Smooth muscle cell (in vitro differentiated cells): Measurements from ENCODE around the gene IRX3. TPM values are rescaled to one million over a fixed set of nuclear protein-coding genes. Genes with fewer than 3 reads are reported as not detected.

Source experiments
- DNase-seq: peaks from one replicate; lab custom pipeline; 2025; ENCODE audit not compliant: unreplicated experiment; lab: John Stamatoyannopoulos, UW
- H2AFZ ChIP-seq: fragments of 200-600 bp; sonication (generic); 2 replicates; pipeline ENCODE4 v1.6.0; 2016; ENCODE audit warnings: antibody characterized with exemption, low read depth, mild to moderate bottlenecking
- H3F3A ChIP-seq: fragments of 200-600 bp; sonication (generic); 2 replicates; pipeline ENCODE4 v1.6.0; 2017; ENCODE audit warnings: antibody characterized with exemption, low read depth
- H3K27ac ChIP-seq: fragments of 200-600 bp; sonication (generic); 2 replicates; pipeline ENCODE4 v1.5.1; 2016; ENCODE audit warnings: low read depth, mild to moderate bottlenecking
- H3K27me3 ChIP-seq: fragments of 200-600 bp; sonication (generic); 2 replicates; pipeline ENCODE4 v1.6.1; 2016; ENCODE audit warnings: low read depth, mild to moderate bottlenecking
- H3K36me3 ChIP-seq: fragments of 200-600 bp; sonication (generic); 2 replicates; pipeline ENCODE4 v1.5.1; 2016; ENCODE audit warnings: low read depth
- H3K4me1 ChIP-seq: fragments of 200-600 bp; sonication (generic); 2 replicates; pipeline ENCODE4 v1.5.1; 2016; ENCODE audit warnings: low read depth
- H3K4me2 ChIP-seq: fragments of 200-600 bp; sonication (generic); 2 replicates; pipeline ENCODE4 v1.6.0; 2016; ENCODE audit warnings: mild to moderate bottlenecking
- H3K4me3 ChIP-seq: fragments of 200-600 bp; sonication (generic); 2 replicates; pipeline ENCODE4 v1.5.1; 2016; ENCODE audit warnings: mild to moderate bottlenecking
- H3K79me2 ChIP-seq: fragments of 200-600 bp; sonication (generic); 2 replicates; pipeline ENCODE4 v1.6.0; 2016; ENCODE audit warnings: low read depth, mild to moderate bottlenecking
- H3K9ac ChIP-seq: fragments of 200-600 bp; sonication (generic); 2 replicates; pipeline ENCODE4 v1.6.0; 2016; ENCODE audit warnings: low read depth
- H3K9me3 ChIP-seq: fragments of 200-600 bp; sonication (generic); replicated peaks from 2 replicates; pipeline ENCODE4 v1.5.1; 2016; ENCODE audit warnings: low read depth
- H4K20me1 ChIP-seq: fragments of 200-600 bp; sonication (generic); 2 replicates; pipeline ENCODE4 v1.6.0; 2016; ENCODE audit warnings: low read depth
- CTCF ChIP-seq: fragments of 200-600 bp; sonication (generic); IDR thresholded peaks from 2 replicates; pipeline ENCODE4 v1.5.1; 2017; ENCODE audit warnings: borderline replicate concordance, mild to moderate bottlenecking, antibody characterized with exemption; ENCODE audit not compliant: insufficient read depth, poor library complexity, severe bottlenecking
- WGBS: methylation state at CpG from one replicate; pipeline ENCODE4 v1.1.7; 2016; ENCODE audit warnings: low lambda C conversion rate; 5-methylcytosine and 5-hydroxymethylcytosine counted together
- polyA plus RNA-seq: library from polyadenylated mRNA; unstranded; fragments of >200 nt; fragmentation: Nextera tagmentation; extraction: Ambion mirVana; gene quantifications from 2 replicates; pipeline ENCODE4 v1.2.1, GENCODE V29; 2016
- total RNA-seq: library from RNA; depleted of rRNA; stranded (reverse); fragments of >200 nt; gene quantifications from 2 replicates; pipeline ENCODE4 v1.2.3, GENCODE V29; 2014

Gene IRX3
- total and polyA plus RNA-seq, 2 experiments from 2014 or later, result 0.49 to 3.1 TPM

- Histone ChIP-seq H3K27ac (no peak overlapping the region), H3K4me3 (no peak overlapping the region), H3K9me3 (no peaks in the 10 kb centered on the region), H3K4me2 (peak overlapping the region; percentile 10), H3K4me1 (peaks cover 9% of the 10 kb centered on the region), H3K36me3 (no peaks in the 10 kb centered on the region), H3K9ac (no peak overlapping the region), H4K20me1 (no peaks in the 10 kb centered on the region), H3K27me3 (peaks cover 46% of the 10 kb centered on the region), H2AFZ (no peak overlapping the region), H3K79me2 (no peaks in the 10 kb centered on the region), H3F3A (no peaks in the 10 kb centered on the region)
- 85% methylated on average over 5 of the region's 5 CpGs for WGBS
- DNase-seq, result no peak
- no peak for TF ChIP-seq CTCF
These were observed 39.2 kb upstream of the IRX3 start for GRCh38 chr16:54325616-54326265.

- DNase-seq, result no peak
- Histone ChIP-seq H3K9ac (no peak overlapping the region), H3K4me3 (no peak overlapping the region), H3K27ac (no peak overlapping the region), H3K36me3 (no peaks in the 10 kb centered on the region), H3K9me3 (no peaks in the 10 kb centered on the region), H2AFZ (no peak overlapping the region), H4K20me1 (no peaks in the 10 kb centered on the region), H3F3A (no peaks in the 10 kb centered on the region), H3K79me2 (no peaks in the 10 kb centered on the region), H3K4me2 (no peak overlapping the region), H3K27me3 (peaks cover 36% of the 10 kb centered on the region), H3K4me1 (peaks cover 6% of the 10 kb centered on the region)
- no peak for TF ChIP-seq CTCF
- 100% methylated on average over 2 of the region's 2 CpGs for WGBS
These were observed 38.1 kb upstream of the IRX3 start for GRCh38 chr16:54324716-54325115.

GRCh38 chr16:54320697-54321340, 34.2 kb upstream of the IRX3 start:
- Histone ChIP-seq H3K27ac (no peak overlapping the region), H3K4me3 (no peak overlapping the region), H3K4me2 (no peak overlapping the region), H3K36me3 (no peaks in the 10 kb centered on the region), H3K9me3 (no peaks in the 10 kb centered on the region), H2AFZ (no peak overlapping the region), H3F3A (no peaks in the 10 kb centered on the region), H3K4me1 (peaks cover 6% of the 10 kb centered on the region), H3K9ac (no peak overlapping the region), H4K20me1 (no peaks in the 10 kb centered on the region), H3K27me3 (peaks cover 17% of the 10 kb centered on the region), H3K79me2 (no peaks in the 10 kb centered on the region)
- no peak for DNase-seq
- TF ChIP-seq CTCF, result no peak
- WGBS, result 73% methylated on average over 9 of the region's 9 CpGs
